ENCODE measurements around the gene CTSD. TPM values are rescaled to one million over a fixed set of nuclear protein-coding genes. Genes with fewer than 3 reads are reported as not detected.

The CTSD gene
- total and polyA plus RNA-seq, 8 donors: 231 to 596 (median 310) TPM

GRCh38 chr11:1782031-1782590 lies 18.4 kb upstream of the CTSD start:
- WGBS, 2 donors: 76% methylated on average over 13 of the region's 13 CpGs
- peak in 1 of 6 donors; percentile 22 for DNase-seq
- intact Hi-C loops (cut with DNase I): no loop called here
- Histone ChIP-seq H3K4me1 (no peaks in the 10 kb centered on the region), H3K9me3 (no peaks in the 10 kb centered on the region), H3K27ac (peak overlapping the region in 2 of 4 donors; percentile 39 to 51), H3K4me3 (no peak overlapping the region), H3K27me3 (no peaks in the 10 kb centered on the region), H3K36me3 (no peaks in the 10 kb centered on the region)
- ATAC-seq: peak in 2 of 4 donors; percentile 36 to 50
- FAIRE-seq: no peak
- no peak for TF ChIP-seq CTCF (IDR thresholded peaks at IDR 0.05)

- no peak for FAIRE-seq
- H3K36me3 ChIP-seq: no peaks in the 10 kb centered on the region
- intact Hi-C loops (cut with DNase I): no loop called here
- no peak overlapping the region for H3K4me3 ChIP-seq
- ATAC-seq: no peak
- H3K4me1 ChIP-seq: no peaks in the 10 kb centered on the region
- no peaks in the 10 kb centered on the region for H3K27me3 ChIP-seq
- H3K27ac ChIP-seq: peak overlapping the region in 2 of 4 donors; percentile 39 to 51
- no peak for TF ChIP-seq CTCF (IDR thresholded peaks at IDR 0.05)
- DNase-seq: peak in 1 of 6 donors; percentile 45
- 70 to 79% methylated on average over 9 of the region's 9 CpGs for WGBS, 2 donors
- H3K9me3 ChIP-seq: no peaks in the 10 kb centered on the region
Observed at GRCh38 chr11:1781593-1781975, 17.9 kb upstream of the CTSD start.

GRCh38 chr11:1780700-1781592 lies 17.2 kb upstream of the CTSD start:
- H3K4me1 ChIP-seq: no peaks in the 10 kb centered on the region
- H3K27me3 ChIP-seq: no peaks in the 10 kb centered on the region
- TF ChIP-seq CTCF (IDR thresholded peaks at IDR 0.05): no peak
- no peak overlapping the region for H3K4me3 ChIP-seq
- H3K36me3 ChIP-seq: no peaks in the 10 kb centered on the region
- no peaks in the 10 kb centered on the region for H3K9me3 ChIP-seq
- peak overlapping the region in 2 of 4 donors; percentile 39 to 51 for H3K27ac ChIP-seq
- WGBS, 2 donors: 77 to 82% methylated on average over 25 of the region's 25 CpGs
- FAIRE-seq (no peak), ATAC-seq (peak in 3 of 4 donors; percentile 21 to 68 (median 68)), DNase-seq (peak in 2 of 6 donors; percentile 62 to 66)
- intact Hi-C loops (cut with DNase I): no loop called here

- no peaks in the 10 kb centered on the region for H3K9me3 ChIP-seq
- H3K4me1 ChIP-seq: no peaks in the 10 kb centered on the region
- 76 to 85% methylated on average over 34 of the region's 34 CpGs for WGBS, 2 donors
- no peak overlapping the region for H3K4me3 ChIP-seq
- no peak overlapping the region for H3K27ac ChIP-seq
- FAIRE-seq (no peak), ATAC-seq (no peak), DNase-seq (peak in 2 of 6 donors; percentile 47 to 54)
- intact Hi-C loops (cut with DNase I): no loop called here
- no peak for TF ChIP-seq CTCF (IDR thresholded peaks at IDR 0.05)
- no peaks in the 10 kb centered on the region for H3K36me3 ChIP-seq
- no peaks in the 10 kb centered on the region for H3K27me3 ChIP-seq
Observed at GRCh38 chr11:1779806-1780699, 16.3 kb upstream of the CTSD start.

All from pancreas (tissue), 10 donors.